ENCODE results near the gene NTNG2.
"Not testable (repeated sequence)": the region's sequence is repeated elsewhere in the genome, so short reads cannot be mapped to it uniquely, and the experiment has no call there.

NTNG2 gene, protein sequence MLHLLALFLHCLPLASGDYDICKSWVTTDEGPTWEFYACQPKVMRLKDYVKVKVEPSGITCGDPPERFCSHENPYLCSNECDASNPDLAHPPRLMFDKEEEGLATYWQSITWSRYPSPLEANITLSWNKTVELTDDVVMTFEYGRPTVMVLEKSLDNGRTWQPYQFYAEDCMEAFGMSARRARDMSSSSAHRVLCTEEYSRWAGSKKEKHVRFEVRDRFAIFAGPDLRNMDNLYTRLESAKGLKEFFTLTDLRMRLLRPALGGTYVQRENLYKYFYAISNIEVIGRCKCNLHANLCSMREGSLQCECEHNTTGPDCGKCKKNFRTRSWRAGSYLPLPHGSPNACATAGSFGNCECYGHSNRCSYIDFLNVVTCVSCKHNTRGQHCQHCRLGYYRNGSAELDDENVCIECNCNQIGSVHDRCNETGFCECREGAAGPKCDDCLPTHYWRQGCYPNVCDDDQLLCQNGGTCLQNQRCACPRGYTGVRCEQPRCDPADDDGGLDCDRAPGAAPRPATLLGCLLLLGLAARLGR

DNA sequence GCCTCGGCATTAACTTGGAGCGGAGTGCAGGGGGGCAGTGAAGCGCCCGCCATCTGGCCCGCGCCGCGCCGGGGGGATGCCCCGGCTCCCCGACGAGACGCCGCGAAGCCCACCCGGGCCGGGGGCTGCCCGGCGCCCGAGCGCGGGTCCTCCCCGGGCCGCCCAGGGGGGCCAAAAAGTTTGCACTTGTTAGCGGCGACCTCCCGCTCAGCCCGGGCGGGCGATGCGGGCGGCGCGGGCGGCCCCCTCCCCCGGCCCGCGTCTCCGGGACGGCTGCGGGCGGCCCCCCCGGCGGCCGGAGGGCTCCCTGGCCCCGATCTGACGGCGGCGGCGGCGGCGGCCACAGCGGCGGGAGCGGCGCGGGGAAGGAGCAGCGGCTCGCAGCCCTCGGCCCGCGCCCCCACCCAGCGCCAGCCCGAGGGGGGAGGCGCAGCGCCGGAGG is at the start of gene NTNG2:
Gene NTNG2, plus strand, starts transcription at position 316 of the 442 bp plus-strand sequence. CDS start 4,774 bp downstream, outside the sequence.
- no peak for DNase-seq

DNA sequence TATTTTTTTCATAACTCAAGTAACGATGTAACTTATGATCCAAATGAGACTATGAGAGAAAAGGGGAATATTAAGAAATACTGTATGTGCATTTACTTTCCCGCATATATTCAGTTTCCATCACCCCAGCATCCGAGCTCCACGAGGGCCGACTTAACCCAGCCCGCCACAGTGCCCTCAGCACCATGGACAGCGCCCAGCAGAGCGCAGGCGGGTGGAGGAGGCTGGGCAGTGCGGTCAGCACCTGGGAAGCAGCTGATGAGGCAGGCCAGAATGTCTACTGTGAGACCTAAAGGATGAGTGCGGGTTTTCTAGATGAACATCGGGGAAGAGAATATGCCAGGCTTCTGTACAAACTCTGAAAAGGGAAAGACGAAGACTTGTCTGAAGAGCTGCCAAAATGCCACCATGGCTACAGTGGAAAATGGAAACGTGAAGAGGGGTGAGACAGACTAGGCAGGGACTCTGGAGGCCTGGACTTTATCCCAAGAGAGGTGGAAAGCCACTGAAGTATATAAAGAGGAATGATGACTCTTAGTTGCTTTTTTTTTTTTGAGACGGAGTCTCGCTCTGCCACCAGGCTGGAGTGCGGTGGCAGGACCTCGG is 47.7 kb upstream of the NTNG2 start:
- peak; percentile 50 for DNase-seq

DNA sequence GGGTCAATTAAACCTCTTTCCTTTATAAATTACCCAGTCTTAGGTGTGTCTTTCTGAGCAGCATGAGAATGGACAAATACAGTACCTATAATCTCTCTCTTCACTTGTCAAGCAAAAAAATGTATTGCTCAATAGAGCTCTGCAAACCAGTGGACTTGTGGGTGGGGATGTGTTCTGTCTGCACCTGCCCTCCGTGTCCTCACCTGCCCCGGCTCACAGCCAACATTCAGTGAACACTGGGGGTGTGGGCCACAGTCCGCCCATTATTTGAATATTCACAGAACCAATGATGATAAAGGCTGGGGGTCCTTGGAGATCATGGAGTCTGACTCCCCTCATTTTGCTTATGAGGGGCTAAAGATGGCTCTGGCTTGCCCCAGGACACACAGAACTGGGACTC is 45.3 kb upstream of the NTNG2 start:
- no peak for DNase-seq

DNA sequence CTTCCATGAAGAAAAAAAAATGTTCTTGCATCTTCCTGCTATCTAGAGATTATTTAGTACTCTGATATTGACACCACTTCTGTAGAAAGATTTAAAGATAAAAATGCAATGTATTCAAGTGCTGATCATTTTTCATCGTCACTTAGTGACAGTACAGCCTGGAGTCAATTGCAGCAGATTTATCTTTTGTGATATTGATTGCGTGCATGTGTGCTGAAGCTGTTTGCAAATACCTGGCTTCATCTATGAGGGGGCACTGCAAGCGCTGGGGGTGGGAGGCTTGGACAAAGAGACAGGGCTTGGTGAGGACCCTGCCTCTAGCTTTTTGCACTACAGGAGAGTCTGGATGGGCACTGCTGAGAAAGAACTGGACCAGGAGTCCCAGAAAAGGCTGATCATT is 44.2 kb upstream of the NTNG2 start:
- DNase-seq: no peak

DNA sequence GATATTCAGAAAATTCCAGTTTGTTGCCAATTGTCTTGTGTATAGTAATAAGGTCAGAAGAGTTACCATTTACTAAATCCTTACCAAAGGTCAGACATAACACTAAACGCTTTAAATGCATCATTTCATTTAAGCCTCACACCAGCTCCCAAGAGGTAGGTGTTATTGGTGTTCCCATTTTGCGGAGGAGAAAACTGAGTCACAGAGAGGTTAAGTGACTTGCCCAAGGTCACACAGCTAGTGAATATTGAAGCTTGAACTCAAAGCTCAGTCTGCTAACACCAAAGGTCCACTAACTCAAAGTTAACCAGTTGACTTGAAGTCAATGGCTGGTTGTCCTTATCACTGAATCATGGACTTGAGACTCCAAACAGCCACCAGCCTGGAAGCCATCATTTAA is 40.8 kb upstream of the NTNG2 start:
- DNase-seq: no peak

DNA sequence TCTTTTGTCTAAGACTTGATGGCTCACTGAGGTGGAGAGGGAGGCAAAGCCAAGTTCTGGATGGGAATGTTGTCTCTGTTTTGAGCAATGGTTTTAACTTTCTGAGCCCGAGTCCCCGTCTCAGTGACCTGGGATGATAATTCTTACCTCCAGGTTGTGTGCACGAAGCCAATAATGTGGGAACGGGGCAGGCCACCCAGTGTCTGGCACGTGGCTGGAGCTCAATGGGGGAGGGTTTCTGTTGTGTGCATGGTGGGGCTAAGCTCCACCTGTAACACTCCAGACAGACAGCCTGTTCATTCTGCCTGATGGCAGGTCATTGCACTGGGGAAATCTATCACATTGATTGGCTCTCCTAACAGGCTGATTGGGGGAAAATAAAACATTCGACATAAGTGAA is 37.1 kb upstream of the NTNG2 start:
- DNase-seq: no peak

DNA sequence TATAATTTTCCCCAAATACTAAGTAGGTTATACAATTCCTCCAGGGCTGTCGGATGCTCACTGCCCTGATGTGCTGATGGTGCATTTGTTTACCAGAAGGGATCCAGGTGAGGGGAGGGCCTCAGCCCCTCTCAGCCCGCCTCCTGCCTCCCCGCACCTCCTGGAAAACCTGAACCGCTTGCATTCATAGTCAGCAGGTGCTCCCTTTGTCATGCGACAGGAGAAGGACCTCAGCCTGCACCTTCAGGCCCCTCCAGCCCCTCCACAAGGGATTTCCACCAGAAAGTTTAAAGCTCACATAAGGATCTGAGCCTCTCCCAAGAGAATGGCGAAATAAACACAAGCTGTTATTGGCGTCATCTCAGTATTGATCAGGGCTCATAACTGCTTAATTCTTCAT is 36.5 kb upstream of the NTNG2 start:
- no peak for DNase-seq

DNA sequence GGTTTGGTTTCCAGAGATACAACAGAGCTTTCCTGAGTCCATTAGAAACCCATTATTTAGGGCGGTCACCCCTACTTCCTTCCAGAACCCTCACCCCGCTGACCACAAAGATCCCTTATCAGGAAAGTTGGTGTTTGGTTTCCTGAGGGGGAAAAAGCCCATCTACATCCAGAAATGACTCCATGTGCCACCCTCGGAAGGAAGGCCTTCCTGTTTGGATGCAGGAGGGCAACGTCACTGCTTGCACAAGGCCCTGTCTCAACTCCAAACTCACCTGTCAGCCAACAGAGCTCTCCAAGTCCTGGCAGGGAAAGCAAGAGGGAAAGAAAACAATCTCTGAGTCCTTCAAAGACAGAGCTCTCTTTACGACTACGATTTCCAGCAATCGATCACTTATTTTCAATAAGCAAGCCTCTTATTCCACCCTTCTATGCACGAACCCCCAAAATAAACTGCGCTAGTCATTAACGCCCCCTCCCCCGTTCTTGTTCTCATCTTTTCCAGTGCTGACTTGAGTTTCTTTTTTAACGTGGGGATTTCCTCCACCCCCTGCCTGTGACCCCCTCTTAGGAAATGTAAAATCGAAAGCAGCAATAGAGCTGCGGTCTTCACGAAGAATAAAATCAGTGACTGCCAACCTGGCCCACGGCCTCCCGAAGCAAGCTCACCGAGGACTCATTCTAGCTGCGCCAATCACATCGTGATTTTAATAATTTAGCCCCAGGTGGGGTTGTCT is 35.7 kb upstream of the NTNG2 start:
- DNase-seq: peak; percentile 45

DNA sequence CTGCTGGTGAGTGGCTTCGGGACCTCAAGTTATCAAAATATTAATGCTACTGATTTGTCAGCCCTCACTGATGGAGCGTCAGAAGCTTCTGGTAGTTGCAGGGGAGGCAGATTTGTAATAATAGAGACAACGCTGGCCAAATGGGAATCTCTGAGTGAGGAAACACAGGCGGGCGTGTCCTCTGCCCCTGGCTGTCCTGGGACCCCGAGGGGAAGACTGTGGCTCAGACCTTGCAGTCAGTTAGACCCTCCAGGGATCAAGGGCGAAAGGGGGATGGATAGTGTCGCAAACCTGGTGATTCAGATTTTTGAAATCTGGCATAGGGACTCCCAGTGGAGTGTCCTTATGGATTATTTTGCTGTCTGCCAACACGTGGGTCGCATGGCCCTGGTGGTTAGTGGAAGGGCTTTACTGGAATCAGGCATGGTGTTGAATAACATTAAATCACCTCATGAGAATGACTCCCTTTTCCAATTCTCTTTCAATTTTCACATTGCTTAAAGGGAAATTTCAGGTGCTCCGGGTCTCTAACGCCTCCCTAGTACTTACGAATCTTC is 35.1 kb upstream of the NTNG2 start:
- no peak for DNase-seq

DNA sequence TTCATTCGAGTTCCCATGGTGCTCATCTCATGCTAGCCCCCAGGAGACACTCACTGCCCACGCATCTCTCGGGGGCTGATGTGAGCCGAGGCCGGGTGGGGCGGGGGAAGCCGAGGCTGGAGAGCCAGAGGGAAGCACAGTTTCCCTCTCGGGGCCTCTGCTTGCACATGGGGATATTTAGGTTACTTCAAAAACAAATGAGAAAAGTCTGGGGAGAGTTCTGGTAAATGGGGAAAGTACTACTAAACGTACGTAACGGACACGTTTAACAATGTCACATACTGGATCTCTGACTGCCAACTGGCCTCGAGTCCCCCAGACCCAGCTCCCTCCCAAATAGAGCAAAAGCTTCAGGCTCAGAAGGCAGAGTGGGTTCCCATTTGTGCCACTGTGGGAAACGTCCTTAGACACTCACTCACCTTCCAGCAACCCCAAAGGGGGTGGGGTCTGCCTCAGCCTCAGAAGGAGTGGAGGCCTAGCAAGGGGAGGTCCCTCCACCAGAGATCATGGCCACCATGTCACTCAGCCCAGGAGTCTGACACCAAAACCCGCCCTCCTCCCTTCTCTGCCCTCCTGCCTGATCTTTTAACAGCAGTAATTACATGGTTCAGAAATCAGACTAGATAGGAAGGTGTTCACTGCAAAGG is 33.8 kb upstream of the NTNG2 start:
- no peak for DNase-seq

DNA sequence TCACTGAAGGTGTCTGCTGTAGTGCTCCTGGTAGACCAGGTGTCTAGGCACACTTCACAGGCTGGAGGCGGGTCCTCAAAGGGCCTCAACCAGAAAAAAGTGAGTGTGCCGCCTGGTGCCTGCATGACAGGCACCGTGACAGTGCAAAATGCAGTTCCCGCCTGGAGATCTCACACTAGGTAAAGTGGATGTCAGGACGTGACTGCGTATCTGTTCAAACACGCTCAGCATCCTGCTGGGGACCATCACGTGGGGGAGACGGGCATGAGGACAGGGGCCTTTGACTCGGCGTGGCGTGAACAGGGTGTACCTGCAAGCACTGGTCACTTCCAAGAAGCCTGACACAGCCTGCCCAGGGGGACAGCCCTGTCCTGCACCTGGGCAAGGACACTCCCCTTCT is 32.3 kb upstream of the NTNG2 start:
- DNase-seq: no peak

DNA sequence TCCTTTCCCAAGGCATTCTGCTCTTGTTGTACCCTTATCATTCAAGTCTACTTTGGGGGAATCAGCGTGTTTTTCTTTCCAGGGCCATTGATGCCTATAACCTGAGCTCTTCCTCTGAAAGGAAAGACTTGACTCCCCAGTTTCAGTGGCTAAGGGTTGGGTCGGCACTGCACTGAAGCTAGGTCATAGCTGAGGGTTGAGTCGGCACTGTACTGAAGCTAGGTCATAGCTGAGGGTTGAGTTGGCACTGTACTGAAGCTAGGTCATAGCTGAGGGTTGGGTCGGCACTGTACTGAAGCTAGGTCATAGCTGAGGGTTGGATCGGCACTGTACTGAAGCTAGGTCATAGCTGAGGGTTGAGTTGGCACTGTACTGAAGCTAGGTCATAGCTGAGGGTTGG is 27.8 kb upstream of the NTNG2 start:
- not testable (repeated sequence) for DNase-seq

DNA sequence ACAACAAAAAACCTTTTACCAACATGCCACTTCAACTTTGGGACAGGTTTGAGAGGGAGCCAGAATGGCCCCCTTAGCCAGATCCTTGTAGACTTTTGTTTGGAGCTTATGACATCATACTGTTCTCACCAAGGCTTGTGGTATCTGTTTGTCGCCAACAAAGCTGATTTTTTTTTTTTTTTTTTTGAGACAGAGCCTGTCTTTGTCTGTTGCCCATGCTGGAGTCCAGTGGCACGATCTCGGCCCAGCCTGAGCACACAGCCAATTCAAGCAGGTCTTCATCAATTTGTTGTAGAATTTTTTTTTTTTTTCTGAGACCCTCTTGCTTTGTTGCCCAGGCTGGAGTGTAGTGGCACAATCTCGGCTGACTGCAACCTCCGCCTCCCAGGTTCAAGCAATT is 26.4 kb upstream of the NTNG2 start:
- DNase-seq: no peak

DNA sequence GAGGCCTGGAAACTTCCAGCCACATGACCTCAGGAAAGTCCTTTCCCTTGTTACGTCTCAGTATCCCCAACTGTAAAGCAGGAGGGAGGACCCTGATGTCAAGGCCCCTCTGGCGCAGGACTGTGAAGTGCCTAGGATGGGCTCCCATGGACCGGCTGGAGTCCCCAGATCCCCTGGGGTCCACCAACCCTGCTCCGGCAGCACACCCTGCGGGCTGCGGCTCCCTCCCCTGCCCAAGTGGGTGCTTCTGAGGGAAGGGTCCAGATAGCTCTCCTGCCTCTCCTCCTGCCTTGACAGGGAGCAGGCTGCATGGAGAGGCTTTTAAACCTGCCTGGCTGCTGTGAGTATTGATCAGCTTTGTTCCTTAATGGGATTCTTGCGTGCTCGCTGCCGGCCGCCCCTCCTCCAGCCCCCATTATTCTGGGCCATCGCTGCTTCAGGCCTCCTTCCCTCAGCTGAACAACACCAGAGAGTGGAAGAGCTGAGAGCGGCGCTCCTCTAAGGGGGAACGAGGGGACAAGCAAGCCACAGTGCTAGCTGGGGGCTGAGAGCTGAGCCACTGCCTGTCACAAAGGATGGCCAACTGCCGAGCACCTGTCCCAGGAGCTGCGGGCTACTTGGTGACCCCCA is 25.6 kb upstream of the NTNG2 start:
- DNase-seq: no peak

DNA sequence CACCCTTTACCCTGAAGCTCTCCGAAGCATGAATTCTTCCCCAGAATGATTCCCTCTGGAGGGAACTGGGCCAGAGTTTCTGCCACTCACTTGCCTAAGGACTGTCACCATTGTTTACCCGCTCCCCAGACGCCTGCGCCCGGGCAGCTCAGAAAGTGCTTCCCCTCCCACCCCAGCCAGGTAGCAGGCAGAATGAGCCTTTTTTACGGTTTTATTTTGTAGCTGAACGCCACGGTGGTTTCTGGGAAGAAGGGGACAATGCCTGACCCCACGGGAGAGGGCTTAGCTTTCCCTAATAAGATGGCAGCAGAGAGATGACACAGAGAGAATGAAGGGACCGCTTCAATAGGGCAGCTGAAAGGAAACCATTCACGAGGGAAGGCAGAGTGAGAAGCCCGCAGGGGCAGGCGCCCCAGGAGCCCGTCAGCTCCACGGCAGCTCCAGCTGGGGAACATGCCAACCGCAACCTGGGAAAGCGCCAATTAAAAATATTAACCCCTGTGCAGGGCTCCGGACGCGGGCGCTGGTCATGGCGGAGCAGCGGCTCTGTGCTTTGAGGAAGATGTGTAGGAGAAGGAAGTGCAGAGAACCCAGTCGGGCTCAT is 20.4 kb upstream of the NTNG2 start:
- DNase-seq: no peak

DNA sequence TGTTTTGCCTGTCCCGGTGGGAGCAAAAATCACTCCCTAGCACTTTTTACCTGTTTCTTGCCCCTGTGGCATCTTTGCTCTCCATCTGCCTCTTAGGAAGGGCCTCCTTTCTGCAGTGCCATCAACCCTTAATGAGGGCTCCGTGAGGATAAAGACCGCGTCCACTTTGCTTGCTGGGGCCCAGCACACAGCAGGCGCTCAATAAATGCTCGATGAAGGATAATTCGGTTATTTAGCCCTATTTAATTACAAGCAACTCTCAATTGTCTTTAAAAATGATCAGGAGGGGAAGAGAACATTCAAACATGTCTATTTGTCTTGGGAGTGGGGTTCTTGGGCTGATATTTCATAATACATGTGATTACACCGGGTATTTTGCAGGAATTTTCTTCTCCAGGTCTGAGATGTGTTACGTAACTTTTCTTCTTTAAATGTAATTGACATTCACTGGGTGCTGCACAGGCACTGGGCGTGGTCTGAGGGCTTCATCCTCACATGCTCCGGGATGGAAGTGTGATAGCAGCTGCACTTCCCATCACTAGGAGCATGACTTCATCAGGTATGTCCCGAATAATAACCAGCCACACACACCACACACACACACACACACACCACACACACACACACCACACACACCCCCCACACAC is 19.8 kb upstream of the NTNG2 start:
- DNase-seq: no peak

DNA sequence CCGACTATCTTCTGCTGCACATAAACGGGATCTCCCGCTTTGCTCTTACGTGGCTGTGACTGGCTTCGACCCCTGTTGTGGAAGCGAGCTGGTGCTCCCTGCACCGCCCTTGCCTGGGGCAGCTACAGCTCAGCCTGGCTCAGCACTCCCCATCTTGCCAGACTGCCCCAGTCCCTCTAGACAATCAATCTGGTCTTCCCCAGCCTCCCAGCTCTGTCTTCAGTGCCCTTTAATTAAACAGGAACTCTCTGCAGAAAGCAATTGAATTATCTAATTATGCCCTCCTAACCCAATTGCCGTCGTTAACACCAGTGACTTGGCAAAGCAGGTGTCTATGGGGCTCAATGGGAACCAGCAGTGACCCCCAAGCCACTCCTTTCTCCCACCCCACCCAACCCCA is 18.9 kb upstream of the NTNG2 start:
- DNase-seq: no peak

DNA sequence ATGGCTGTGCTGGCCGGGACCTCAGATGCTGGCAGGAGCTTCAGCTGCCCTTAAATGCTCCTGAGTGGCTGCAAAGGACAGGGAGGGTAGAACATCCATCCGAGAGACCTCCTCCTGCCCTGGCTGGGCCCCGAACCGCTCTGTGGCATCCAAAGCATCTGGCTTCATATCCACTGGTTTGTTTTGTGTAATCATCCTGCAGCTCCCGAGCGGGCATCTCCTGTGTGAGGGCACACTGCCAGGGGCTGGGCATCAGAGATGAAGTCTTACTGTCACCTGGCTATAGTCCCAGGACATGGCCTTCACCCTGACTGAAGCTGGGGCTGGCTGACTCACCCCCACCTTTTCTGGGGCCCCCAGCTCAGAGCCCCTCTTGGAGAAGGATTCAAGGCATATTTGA is 18.5 kb upstream of the NTNG2 start:
- DNase-seq: no peak

DNA sequence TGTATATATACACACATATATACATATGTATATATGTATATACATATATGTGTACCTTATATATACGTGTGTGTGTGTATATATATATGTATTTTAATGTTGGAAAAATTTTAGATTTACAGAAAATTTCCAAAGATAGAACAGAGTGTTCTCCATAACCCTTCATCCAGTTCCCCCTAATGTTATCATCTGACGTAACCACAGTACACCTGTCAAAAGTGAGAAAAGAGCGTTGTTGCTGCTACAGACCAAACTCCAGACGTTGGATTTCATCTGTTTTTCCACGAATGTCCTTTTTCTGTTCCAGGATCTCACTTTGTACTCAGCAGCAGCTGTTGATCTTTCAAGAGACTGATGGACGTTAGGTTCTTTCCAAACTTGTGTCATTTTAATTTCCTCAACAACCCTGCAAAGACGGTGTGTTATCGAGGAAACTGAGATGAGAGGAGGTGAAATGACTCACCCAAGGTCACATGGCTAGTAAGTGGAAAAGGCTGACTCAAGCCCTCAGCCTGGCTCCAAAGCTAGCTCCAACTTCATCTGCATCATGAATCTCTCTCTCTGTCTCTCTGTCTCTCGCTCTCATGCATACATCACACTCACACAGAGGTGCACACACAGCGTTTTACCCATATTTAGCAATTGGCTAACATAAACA is 17.0 kb upstream of the NTNG2 start:
- DNase-seq: peak; percentile 48

DNA sequence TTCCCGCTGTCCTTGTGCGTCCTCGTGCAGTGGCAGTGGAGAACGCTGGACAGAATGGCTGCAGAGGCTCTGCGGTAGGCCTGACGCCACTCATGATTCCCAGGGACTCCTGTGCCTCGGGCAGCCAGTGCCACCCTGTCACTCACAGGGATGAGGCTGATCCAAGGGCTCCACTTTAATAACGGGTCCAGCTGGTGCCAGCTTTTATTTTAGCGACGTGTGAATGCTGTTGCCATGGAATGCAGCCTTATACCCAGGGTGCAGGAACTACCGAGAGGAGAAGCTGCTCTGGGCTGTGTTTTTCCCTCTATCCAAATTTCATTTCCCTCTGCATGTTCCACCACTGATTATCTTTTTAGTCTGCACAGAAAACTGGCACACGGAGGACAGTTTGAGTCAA is 15.8 kb upstream of the NTNG2 start:
- DNase-seq: no peak

DNA sequence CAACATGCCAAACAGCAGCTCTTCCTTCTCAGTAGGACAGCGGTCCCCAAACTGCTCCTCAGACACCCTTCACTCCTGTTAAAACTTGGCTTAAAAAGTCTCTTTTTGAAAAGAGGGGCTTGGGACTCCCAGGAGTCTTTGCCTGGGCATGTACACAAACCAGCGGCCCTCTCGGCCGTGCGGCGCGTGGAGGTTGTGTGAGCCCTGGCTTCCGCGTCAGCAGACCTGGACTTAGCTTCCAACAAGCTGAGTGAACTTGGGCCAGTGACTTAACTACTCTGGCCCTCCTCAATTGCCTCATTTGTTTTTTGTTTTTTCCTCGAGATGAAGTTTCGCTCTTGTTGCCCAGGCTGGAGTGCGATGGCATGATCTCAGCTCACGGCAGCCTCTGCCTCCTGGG is 15.3 kb upstream of the NTNG2 start:
- no peak for DNase-seq

All from stimulated activated CD4-positive, alpha-beta T cell treated with anti-CD3 and anti-CD28 coated beads, Interleukin-15, amount 100 ng/mL, for 24 hours (primary cell).